Uterus (tissue), 2 donors: ENCODE measurements around the gene LETM1.

ENCODE experiments used
- POLR2A ChIP-seq, 2 donors: fragments of 450-650 bp; IDR thresholded peaks; one replicate each; pipeline ENCODE4 v1.6.1; 2016; ENCODE audit warnings: antibody characterized with exemption in 2 of 2, mild to moderate bottlenecking in 1 of 2, moderate library complexity in 1 of 2
- TF ChIP-seq, protein P1 (sequence below), 4 experiments: fragments of 200-600 bp in 2 of 4; fragments of 450-650 bp in 2 of 4; sonication (generic) in 2 of 4; IDR thresholded peaks; one replicate each; pipeline ENCODE4 v1.5.1; 2016 to 2019; ENCODE audit warnings: antibody characterized with exemption in 4 of 4, mild to moderate bottlenecking in 2 of 4, moderate library complexity in 1 of 4

- TF ChIP-seq, protein P1, sequence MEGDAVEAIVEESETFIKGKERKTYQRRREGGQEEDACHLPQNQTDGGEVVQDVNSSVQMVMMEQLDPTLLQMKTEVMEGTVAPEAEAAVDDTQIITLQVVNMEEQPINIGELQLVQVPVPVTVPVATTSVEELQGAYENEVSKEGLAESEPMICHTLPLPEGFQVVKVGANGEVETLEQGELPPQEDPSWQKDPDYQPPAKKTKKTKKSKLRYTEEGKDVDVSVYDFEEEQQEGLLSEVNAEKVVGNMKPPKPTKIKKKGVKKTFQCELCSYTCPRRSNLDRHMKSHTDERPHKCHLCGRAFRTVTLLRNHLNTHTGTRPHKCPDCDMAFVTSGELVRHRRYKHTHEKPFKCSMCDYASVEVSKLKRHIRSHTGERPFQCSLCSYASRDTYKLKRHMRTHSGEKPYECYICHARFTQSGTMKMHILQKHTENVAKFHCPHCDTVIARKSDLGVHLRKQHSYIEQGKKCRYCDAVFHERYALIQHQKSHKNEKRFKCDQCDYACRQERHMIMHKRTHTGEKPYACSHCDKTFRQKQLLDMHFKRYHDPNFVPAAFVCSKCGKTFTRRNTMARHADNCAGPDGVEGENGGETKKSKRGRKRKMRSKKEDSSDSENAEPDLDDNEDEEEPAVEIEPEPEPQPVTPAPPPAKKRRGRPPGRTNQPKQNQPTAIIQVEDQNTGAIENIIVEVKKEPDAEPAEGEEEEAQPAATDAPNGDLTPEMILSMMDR (IDR thresholded peaks at IDR 0.05): no peak
- TF ChIP-seq POLR2A (IDR thresholded peaks at IDR 0.05): no peak
These were observed 54.5 kb downstream of the LETM1 start for GRCh38 chr4:1801286-1801958.
